ENCODE results near the gene TNRC6A.

DNA sequence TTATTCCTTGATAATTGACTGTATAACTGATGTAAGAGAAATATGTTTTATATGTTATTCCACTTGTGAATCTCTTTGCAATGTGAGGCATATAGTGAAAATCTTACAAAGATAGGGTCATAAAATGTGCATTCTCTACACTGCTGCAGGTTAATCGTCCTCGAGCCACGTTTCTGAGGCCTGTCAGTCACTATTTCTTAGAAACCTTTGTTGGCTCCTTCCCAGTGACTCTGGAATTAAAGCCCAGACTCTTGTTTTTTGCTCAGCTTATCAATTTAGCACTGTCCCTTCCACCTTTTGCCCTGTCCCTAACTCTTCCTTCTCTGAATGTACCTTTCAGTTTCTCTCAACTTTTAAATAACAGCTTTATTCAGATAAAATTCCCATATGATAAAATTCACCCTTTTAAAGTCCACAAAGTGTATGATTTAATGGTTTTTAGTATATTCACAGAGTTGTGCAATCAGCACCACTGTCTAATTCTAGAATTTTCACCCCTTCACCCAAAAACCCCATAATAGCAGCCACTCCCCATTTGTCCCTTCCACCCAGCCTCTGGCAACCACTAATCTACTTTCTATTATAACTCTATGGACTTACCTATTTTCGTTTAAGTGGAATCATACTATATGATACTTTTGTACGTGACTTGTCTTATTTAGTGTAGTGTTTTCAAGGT lies 8.6 kb downstream of the TNRC6A start:
- TF ChIP-seq, protein P1, sequence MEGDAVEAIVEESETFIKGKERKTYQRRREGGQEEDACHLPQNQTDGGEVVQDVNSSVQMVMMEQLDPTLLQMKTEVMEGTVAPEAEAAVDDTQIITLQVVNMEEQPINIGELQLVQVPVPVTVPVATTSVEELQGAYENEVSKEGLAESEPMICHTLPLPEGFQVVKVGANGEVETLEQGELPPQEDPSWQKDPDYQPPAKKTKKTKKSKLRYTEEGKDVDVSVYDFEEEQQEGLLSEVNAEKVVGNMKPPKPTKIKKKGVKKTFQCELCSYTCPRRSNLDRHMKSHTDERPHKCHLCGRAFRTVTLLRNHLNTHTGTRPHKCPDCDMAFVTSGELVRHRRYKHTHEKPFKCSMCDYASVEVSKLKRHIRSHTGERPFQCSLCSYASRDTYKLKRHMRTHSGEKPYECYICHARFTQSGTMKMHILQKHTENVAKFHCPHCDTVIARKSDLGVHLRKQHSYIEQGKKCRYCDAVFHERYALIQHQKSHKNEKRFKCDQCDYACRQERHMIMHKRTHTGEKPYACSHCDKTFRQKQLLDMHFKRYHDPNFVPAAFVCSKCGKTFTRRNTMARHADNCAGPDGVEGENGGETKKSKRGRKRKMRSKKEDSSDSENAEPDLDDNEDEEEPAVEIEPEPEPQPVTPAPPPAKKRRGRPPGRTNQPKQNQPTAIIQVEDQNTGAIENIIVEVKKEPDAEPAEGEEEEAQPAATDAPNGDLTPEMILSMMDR (conservative IDR thresholded peaks at IDR 0.05; ENCODE audit: low read length): no peak
- no peak for TF ChIP-seq EZH2phosphoT487 (IDR thresholded peaks at IDR 0.05; ENCODE audit: borderline replicate concordance)
